Calu3 (cell line): ENCODE measurements around the gene OPTC. TPM values are rescaled to one million over a fixed set of nuclear protein-coding genes. Genes with fewer than 3 reads are reported as not detected.

ENCODE experiments used
- BruUV-seq: library from RNA; stranded (reverse); fragments of 400-500 nt; replicated peaks from 2 replicates; lab custom pipeline; 2021; lab: Mats Ljungman, UMichigan
- CTCF ChIA-PET: fragments of 300-600 bp; sonication (Branson Sonifier 250); formaldehyde crosslinking; loops from one replicate; lab custom pipeline; 2022; ENCODE audit warnings: antibody characterized with exemption; lab: Charles Lee
- DNase-seq: peaks from one replicate; pipeline ENCODE4 v3.0.0; 2022
- H3K27ac Mint-ChIP-seq: one replicate; pipeline ENCODE4 v1.8.0; 2022; ENCODE audit warnings: mixed read lengths; ENCODE audit not compliant: unreplicated experiment
- H3K27me3 Mint-ChIP-seq: one replicate; pipeline ENCODE4 v1.8.0; 2022; ENCODE audit warnings: mixed read lengths; ENCODE audit not compliant: unreplicated experiment
- H3K36me3 Mint-ChIP-seq: one replicate; pipeline ENCODE4 v1.8.0; 2022; ENCODE audit warnings: mild to moderate bottlenecking, moderate library complexity, mixed read lengths; ENCODE audit not compliant: insufficient read depth, unreplicated experiment
- H3K4me1 Mint-ChIP-seq: one replicate; pipeline ENCODE4 v1.8.0; 2022; ENCODE audit warnings: mild to moderate bottlenecking, low read depth, mixed read lengths; ENCODE audit not compliant: unreplicated experiment
- H3K4me3 Mint-ChIP-seq: one replicate; pipeline ENCODE4 v1.8.0; 2022; ENCODE audit warnings: mild to moderate bottlenecking, low read depth, moderate library complexity, mixed read lengths; ENCODE audit not compliant: unreplicated experiment
- H3K9me3 Mint-ChIP-seq: one replicate; pipeline ENCODE4 v1.8.0; 2022; ENCODE audit warnings: low read depth, mixed read lengths; ENCODE audit not compliant: unreplicated experiment
- CTCF ChIP-seq: fragments of 200-600 bp; IDR thresholded peaks from one replicate; pipeline ENCODE4 v1.8.0; 2022; ENCODE audit warnings: antibody characterized with exemption; ENCODE audit not compliant: unreplicated experiment
- intact Hi-C: fragments of 100-400 bp; cut with micrococcal nuclease; formaldehyde crosslinking; loops from one replicate; pipeline ENCODE4 v1.10.0; 2022; ENCODE audit not compliant: unreplicated experiment
- total RNA-seq: library from RNA; stranded (reverse); gene quantifications from 2 replicates; pipeline ENCODE4 v1.2.3, GENCODE V29; 2022

The OPTC gene
- total RNA-seq, 1 experiment from 2014 or later: not detected

- BruUV-seq: no TSS peak
- intact Hi-C loops: no loop called here
- no peak for TF ChIP-seq CTCF
- no peaks in the 10 kb centered on the region for H3K9me3 Mint-ChIP-seq
- H3K4me3 Mint-ChIP-seq: no peak overlapping the region
- H3K36me3 Mint-ChIP-seq: no peaks in the 10 kb centered on the region
- H3K4me1 Mint-ChIP-seq: peaks cover 20% of the 10 kb centered on the region
- no peak overlapping the region for H3K27ac Mint-ChIP-seq
- CTCF ChIA-PET: interaction anchor here (1.2 kb wide), 1 partner anchor 136 kb away, joined by 4 read pairs; no protein-coding TSS in a partner anchor
- H3K27me3 Mint-ChIP-seq: peaks cover 62% of the 10 kb centered on the region
- DNase-seq: no peak
These were observed 15.7 kb upstream of the OPTC start for GRCh38 chr1:203478231-203478630.

GRCh38 chr1:203478986-203479385 lies 15.0 kb upstream of the OPTC start:
- H3K27ac Mint-ChIP-seq: no peak overlapping the region
- no peaks in the 10 kb centered on the region for H3K9me3 Mint-ChIP-seq
- peaks cover 20% of the 10 kb centered on the region for H3K4me1 Mint-ChIP-seq
- intact Hi-C loops: no loop called here
- no peaks in the 10 kb centered on the region for H3K36me3 Mint-ChIP-seq
- H3K27me3 Mint-ChIP-seq: peaks cover 55% of the 10 kb centered on the region
- H3K4me3 Mint-ChIP-seq: no peak overlapping the region
- DNase-seq: no peak
- CTCF ChIA-PET: no interaction called here
- no peak for TF ChIP-seq CTCF
- BruUV-seq: no TSS peak

GRCh38 chr1:203479646-203480045 lies 14.3 kb upstream of the OPTC start:
- Mint-ChIP-seq H3K27ac (no peak overlapping the region), H3K4me1 (peaks cover 20% of the 10 kb centered on the region), H3K36me3 (no peaks in the 10 kb centered on the region), H3K9me3 (no peaks in the 10 kb centered on the region), H3K4me3 (no peak overlapping the region), H3K27me3 (peaks cover 54% of the 10 kb centered on the region)
- no peak for DNase-seq
- no TSS peak for BruUV-seq
- no peak for TF ChIP-seq CTCF
- CTCF ChIA-PET: interaction anchor here (0.5 to 1.5 kb wide), 2 partner anchors 36 to 142 kb away, joined by 3 to 4 read pairs; no protein-coding TSS in a partner anchor
- intact Hi-C loops: no loop called here

- no peak overlapping the region for H3K27ac Mint-ChIP-seq
- no peak for DNase-seq
- no peaks in the 10 kb centered on the region for H3K36me3 Mint-ChIP-seq
- intact Hi-C loops: no loop called here
- CTCF ChIA-PET: interaction anchor here (0.5 to 1.5 kb wide), 2 partner anchors 37 to 142 kb away, joined by 3 to 4 read pairs; no protein-coding TSS in a partner anchor
- no peak for TF ChIP-seq CTCF
- BruUV-seq: no TSS peak
- peaks cover 20% of the 10 kb centered on the region for H3K4me1 Mint-ChIP-seq
- H3K27me3 Mint-ChIP-seq: peaks cover 54% of the 10 kb centered on the region
- no peaks in the 10 kb centered on the region for H3K9me3 Mint-ChIP-seq
- no peak overlapping the region for H3K4me3 Mint-ChIP-seq
These were observed 13.9 kb upstream of the OPTC start for GRCh38 chr1:203480084-203480483.
